VCaP (cell line): ENCODE results near the gene HSPA9.
A peak's percentile ranks its signal among the peaks of the same experiment; 100 is the strongest.

Experiments
- H3K27ac ChIP-seq: fragments of 450-650 bp; 2 replicates; pipeline ENCODE4 v1.5.1; 2017
- CTCF ChIP-seq: fragments of 450-650 bp; conservative IDR thresholded peaks from 2 replicates; pipeline ENCODE4 v1.5.1; 2017; ENCODE audit warnings: mild to moderate bottlenecking, moderate library complexity

The HSPA9 gene

GRCh38 chr5:138568061-138568824, 7.0 kb downstream of the HSPA9 start:
- TF ChIP-seq CTCF: peak; percentile 27
- peak overlapping the region; percentile 100 for H3K27ac ChIP-seq

GRCh38 chr5:138566792-138567191, 8.4 kb downstream of the HSPA9 start:
- TF ChIP-seq CTCF: no peak

GRCh38 chr5:138565100-138565821, 9.9 kb downstream of the HSPA9 start:
- no peak for TF ChIP-seq CTCF
- H3K27ac ChIP-seq: peak overlapping the region; percentile 100

More at GRCh38 chr5:138566792-138567191, 8.4 kb downstream of the HSPA9 start:
- peak overlapping the region; percentile 100 for H3K27ac ChIP-seq

- peak overlapping the region; percentile 100 for H3K27ac ChIP-seq
Observed at GRCh38 chr5:138564242-138564641, 11.0 kb downstream of the HSPA9 start.

GRCh38 chr5:138563340-138564118, 11.7 kb downstream of the HSPA9 start:
- TF ChIP-seq CTCF: no peak

More at GRCh38 chr5:138564242-138564641, 11.0 kb downstream of the HSPA9 start:
- TF ChIP-seq CTCF: no peak

GRCh38 chr5:138560971-138561370, 14.2 kb downstream of the HSPA9 start:
- TF ChIP-seq CTCF: no peak
- peak overlapping the region; percentile 100 for H3K27ac ChIP-seq

More at GRCh38 chr5:138563340-138564118, 11.7 kb downstream of the HSPA9 start:
- H3K27ac ChIP-seq: peak overlapping the region; percentile 100

- TF ChIP-seq CTCF: no peak
- peak overlapping the region; percentile 100 for H3K27ac ChIP-seq
Observed at GRCh38 chr5:138559937-138560336, 15.3 kb downstream of the HSPA9 start.
